Activated T-cell treated with anti-CD3 and anti-CD28 coated beads, Interleukin-2, amount 50 U/mL, for 24 hours (primary cell): ENCODE data around the gene ADARB2.

Experiments used
- DNase-seq: peaks from one replicate; pipeline ENCODE4 v3.0.0-alpha.2; 2020
- H3K27ac Mint-ChIP-seq: 2 replicates; pipeline ENCODE4 v1.8.0; 2020; ENCODE audit warnings: mild to moderate bottlenecking, mixed read lengths
- H3K27me3 Mint-ChIP-seq: 2 replicates; pipeline ENCODE4 v1.8.0; 2020; ENCODE audit warnings: mixed read lengths
- H3K36me3 Mint-ChIP-seq: 2 replicates; pipeline ENCODE4 v1.8.0; 2020; ENCODE audit warnings: low read depth, mixed read lengths
- H3K4me1 Mint-ChIP-seq: 2 replicates; pipeline ENCODE4 v1.8.0; 2020; ENCODE audit warnings: low read depth, mixed read lengths
- H3K4me3 Mint-ChIP-seq: 2 replicates; pipeline ENCODE4 v1.8.0; 2020; ENCODE audit warnings: mild to moderate bottlenecking, moderate library complexity, mixed read lengths
- H3K9me3 Mint-ChIP-seq: 2 replicates; pipeline ENCODE4 v1.8.0; 2020; ENCODE audit warnings: mixed read lengths

ADARB2 gene

DNA sequence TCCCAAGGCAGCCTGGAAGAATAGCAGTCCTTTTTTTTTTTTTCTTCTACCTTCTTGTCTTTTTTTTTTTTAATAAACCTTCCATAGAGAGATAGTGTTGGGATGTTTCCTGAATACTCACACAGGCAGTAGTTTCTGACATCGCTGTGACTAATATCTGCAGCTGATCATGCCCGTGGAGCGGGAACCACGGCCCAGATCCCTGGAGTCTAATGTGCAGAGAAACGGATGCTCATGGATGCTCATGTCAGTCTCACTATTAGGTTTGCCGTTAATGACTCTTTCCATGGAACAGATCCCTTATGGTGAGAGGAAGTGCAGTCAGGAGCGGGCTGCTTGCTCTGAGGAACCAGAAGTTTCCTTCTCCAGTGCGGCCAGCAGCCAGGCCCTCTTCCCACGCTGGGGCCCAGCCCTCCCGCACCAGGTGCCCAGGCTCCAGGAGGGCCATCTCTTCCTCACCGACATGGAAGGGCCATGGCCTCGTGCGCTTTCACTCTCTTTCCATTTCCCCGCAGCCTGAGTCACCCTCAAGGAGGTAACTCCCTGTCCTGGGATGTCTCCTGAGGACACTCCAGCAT, 548.7 kb downstream of the ADARB2 start:
- Mint-ChIP-seq H3K9me3 (no peaks in the 10 kb centered on the region), H3K27me3 (peaks cover under 1% of the 10 kb centered on the region), H3K4me3 (no peak overlapping the region), H3K36me3 (no peaks in the 10 kb centered on the region), H3K27ac (no peak overlapping the region), H3K4me1 (peaks cover 9% of the 10 kb centered on the region)
- no peak for DNase-seq

DNA sequence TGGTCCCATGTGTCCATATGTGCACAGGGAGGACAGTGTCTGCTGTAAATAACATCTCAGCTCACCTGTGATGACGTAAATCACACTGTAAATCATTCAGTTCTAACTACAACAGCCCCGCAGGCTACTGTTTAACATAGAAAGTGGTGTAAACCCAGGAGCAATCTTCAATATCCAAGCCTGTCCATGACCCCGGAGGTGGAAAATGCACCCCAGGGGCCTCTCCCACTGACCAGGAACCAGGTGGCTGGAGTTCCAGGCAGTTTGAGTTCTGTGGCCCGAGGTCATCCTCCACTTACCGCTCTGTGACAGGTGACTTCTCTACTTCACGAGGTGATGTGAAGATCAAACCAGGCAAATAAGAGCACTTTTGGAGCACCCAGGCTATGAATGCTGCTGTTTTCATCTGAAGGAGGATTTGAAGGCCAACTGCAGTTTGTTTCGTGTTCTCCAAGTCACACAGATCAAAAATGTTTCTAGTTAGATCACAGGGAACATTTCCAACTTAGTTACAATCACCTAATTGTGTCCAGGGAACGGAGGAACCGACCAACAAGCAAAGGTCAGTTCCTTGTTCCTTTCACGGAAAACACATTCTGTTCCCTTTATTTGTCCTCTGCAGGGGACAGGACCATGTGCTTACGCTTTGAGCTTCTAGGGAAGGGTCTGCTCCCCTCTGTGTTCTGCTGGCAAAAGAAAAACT, 549.3 kb downstream of the ADARB2 start:
- peaks cover 3% of the 10 kb centered on the region for H3K27me3 Mint-ChIP-seq
- no peaks in the 10 kb centered on the region for H3K9me3 Mint-ChIP-seq
- H3K4me1 Mint-ChIP-seq = peaks cover 3% of the 10 kb centered on the region
- H3K27ac Mint-ChIP-seq = no peak overlapping the region
- DNase-seq = no peak
- no peaks in the 10 kb centered on the region for H3K36me3 Mint-ChIP-seq
- H3K4me3 Mint-ChIP-seq = no peak overlapping the region

DNA sequence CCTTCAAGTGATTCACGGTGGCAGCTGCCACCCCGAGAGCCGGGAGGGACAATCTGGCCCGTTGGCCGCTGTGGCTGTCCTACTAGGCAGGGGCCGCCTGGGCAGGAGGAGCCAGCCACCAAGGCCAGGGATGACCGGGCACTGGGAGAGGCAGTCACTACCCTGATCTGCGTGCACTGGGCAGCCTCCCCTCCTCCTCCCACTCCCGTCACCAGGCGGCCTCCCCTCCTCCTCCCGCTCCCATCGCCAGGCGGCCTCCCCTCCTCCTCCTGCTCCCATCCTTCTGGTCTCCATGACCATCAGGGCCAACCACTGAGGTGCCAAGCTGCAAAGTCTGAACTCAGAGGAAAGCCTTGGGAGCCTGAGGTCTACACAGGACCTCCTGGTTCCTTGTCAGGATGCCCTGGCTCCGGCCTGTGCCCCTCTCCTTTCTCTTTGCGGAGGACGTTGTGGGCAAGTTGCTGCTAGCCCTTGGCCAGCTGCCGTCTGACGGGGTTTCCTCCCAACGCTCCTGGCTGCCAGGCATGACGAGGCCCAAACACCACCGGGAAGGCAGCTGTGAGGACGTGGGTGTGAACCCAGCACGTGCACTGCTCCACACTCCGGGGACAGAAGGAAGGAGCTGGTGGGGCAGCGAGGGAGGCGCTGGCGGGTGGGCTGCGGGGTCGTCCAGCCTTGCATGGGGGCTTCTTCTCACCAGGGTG, 550.0 kb downstream of the ADARB2 start:
- H3K36me3 Mint-ChIP-seq = no peaks in the 10 kb centered on the region
- no peak for DNase-seq
- H3K27ac Mint-ChIP-seq = no peak overlapping the region
- no peaks in the 10 kb centered on the region for H3K4me1 Mint-ChIP-seq
- no peak overlapping the region for H3K4me3 Mint-ChIP-seq
- no peaks in the 10 kb centered on the region for H3K9me3 Mint-ChIP-seq
- peaks cover 3% of the 10 kb centered on the region for H3K27me3 Mint-ChIP-seq

DNA sequence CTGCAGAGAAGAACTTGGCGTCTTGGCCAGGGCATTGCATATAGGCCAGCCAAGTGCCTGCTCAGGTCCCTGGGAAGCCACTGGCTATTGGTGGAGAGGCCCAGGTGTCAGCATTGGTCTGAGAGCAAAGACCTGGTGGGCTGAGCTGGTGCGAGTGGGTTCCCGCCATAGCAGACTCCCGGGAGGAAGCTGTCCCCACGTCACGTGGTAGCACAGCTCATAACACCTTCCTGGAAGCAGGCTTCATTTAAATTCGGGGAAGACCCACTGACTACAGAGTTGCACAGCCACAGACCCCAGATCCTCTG, 550.7 kb downstream of the ADARB2 start:
- no peak for DNase-seq
- Mint-ChIP-seq H3K36me3 (no peaks in the 10 kb centered on the region), H3K27me3 (peaks cover 3% of the 10 kb centered on the region), H3K9me3 (no peaks in the 10 kb centered on the region), H3K27ac (no peak overlapping the region), H3K4me1 (no peaks in the 10 kb centered on the region), H3K4me3 (no peak overlapping the region)

DNA sequence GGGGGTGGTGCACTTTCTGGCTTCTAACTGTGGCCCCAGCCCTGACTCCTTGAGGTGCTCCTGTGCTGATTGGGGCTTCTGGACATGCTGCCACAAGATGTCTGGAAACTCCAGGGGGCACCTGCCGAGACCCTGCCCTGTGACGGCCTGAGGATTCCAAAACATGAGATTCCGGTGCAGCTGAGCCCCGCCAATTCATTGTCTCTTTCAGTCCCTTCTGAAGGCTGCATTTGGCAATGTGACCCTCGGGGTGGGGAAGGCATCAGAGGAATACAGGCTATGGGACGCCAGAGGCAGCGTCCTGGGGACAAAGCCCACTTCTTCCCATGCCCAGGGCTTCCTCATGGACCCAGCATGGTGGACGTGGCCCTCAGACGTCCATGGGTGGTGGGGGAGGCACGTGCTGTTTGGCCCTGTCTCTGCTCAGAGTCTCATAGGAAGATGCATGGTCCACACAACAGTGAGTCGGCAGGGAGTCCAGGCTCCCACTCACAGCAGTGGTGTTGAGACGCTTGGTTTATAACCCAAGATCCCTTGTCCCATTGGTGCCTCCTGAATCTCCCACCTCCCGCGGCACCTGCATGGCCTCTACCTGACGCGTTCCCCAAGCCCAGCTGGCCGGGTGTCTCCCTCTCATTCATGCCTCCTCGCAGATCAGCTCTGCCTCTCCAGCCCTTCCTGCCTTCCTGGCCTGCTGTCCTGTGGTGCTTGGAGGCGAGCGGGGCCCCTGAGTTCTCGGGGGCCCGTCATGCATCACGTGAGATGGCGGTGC, 551.2 kb downstream of the ADARB2 start:
- Mint-ChIP-seq H3K9me3 (no peaks in the 10 kb centered on the region), H3K4me1 (no peaks in the 10 kb centered on the region)
- DNase-seq = no peak

DNA sequence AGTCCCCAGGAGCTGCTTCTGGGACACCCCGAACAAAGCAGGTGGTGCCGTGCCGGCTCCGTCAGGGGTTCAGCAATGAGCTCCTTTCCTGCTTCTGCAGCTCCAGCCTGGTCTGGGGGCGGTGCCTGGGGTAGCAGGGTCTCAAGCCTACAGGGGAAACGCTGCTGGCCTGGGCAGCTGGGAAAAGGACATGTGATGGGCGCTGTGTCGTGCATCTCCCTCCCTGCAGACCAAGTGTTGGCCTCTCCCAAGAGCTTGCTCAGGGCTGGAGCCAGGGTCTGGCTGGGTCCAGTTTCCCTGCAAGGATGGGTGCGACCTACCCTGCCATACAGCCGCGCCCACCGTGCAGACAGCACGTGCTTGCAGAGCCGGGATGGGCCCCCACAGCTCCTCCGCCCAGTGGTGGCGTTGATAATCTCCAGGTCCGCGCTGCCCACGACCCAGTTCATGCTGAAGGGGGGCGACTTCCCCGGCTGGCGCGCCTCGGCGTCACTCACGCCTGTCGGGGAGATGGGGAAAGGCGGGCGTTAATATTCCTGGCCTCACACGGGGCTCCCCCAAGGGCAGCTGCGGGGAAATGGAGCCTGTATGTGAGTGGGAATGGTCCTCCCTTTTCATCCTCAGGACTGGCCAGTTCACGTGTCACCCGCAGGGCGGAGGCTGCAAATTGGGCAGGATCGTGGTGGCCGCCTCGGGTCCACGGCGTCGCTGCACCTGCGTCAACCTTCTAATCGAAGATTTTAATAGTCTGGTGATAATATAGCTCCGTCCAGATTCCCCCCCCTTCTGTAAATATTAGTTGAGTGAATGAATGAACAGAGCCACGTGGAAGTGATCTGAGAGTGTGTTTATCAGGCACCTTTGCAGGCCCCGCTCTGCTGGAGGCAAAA, 552.5 kb downstream of the ADARB2 start:
- no peak for DNase-seq
- Mint-ChIP-seq H3K9me3 (no peaks in the 10 kb centered on the region), H3K27me3 (peaks cover 3% of the 10 kb centered on the region), H3K4me1 (no peaks in the 10 kb centered on the region), H3K4me3 (no peak overlapping the region), H3K36me3 (no peaks in the 10 kb centered on the region), H3K27ac (no peak overlapping the region)

More for the DNA sequence above, 551.2 kb downstream of the ADARB2 start:
- Mint-ChIP-seq H3K27ac (no peak overlapping the region), H3K36me3 (no peaks in the 10 kb centered on the region), H3K27me3 (peaks cover 3% of the 10 kb centered on the region), H3K4me3 (no peak overlapping the region)

DNA sequence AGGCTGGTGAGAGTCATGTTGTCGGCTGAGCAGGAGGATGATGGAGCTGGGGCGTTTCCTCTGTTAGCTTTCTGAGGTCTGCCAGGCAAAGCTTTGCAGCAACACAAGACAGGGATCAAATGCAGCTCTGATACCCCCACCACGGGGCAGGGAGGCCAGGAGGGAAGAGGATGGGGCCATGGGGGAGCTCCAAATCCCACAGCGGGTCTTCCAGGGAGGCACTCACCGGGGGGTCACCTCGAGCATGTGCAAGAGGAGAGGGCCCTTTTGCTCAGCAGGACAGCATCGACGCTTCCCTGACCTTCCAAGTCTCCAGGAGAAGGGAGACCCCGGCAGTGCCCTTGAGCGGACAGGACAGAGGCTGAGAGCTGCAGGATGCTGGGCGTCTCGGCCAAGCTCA, 553.6 kb downstream of the ADARB2 start:
- Mint-ChIP-seq H3K4me1 (no peaks in the 10 kb centered on the region), H3K27me3 (peaks cover 3% of the 10 kb centered on the region), H3K9me3 (no peaks in the 10 kb centered on the region), H3K4me3 (no peak overlapping the region), H3K27ac (no peak overlapping the region), H3K36me3 (no peaks in the 10 kb centered on the region)
- no peak for DNase-seq

DNA sequence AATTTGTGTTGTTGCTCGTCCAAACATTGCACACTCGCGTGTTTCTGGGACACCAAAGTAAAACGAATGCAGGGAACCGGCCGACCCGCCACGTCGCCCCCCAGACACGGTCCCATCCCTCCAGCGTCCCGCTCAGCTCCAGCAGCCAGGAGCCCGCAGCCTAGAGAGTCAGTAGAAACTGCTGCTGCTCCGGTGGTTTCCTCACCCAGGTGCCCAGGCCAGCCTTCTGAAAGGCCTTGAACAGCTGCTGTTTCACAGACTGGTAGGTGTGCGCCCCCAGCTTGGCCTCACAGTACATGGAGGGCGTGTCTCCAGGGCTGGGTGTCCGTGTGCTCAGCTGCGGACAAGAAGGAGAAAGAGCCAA, 554.3 kb downstream of the ADARB2 start:
- Mint-ChIP-seq H3K4me1 (no peaks in the 10 kb centered on the region), H3K9me3 (no peaks in the 10 kb centered on the region), H3K4me3 (no peak overlapping the region), H3K27ac (no peak overlapping the region), H3K36me3 (no peaks in the 10 kb centered on the region), H3K27me3 (peaks cover 3% of the 10 kb centered on the region)
- DNase-seq = no peak

DNA sequence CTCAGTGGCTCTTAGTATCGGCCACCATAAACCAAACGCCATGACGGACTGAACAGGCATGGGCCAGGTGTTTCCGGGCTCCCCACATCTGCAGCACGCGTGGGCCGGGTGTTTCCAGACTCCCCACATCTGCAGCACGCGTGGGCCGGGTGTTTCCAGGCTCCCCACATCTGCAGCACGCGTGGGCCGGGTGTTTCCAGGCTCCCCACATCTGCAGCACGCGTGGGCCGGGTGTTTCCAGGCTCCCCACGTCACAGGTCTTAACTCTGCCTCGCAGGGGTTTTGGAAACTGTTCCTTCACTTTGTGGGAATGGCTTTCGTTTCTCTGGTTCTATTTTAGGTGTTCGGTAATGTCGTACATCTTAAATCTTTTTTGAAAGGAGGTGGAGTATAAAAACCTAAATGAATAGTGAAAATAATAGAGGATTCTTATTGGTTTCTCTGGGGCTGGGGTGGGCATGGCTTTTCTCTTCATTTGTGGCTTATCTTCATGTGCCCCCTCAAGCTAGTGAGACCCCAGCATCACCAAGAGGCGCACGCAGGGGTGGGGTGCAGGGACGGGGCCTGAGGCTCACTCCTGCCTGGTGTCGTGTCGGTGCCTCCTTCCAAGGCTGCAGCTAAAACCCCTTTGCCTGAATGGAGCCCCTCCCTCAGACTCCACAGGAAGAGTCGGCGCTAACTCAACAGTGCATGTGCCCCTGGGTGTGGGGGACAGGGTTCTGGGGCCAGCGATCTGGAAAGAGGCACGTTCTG, 554.9 kb downstream of the ADARB2 start:
- H3K4me3 Mint-ChIP-seq = no peak overlapping the region
- DNase-seq = no peak
- H3K27me3 Mint-ChIP-seq = peaks cover 3% of the 10 kb centered on the region
- no peak overlapping the region for H3K27ac Mint-ChIP-seq
- H3K4me1 Mint-ChIP-seq = no peaks in the 10 kb centered on the region
- H3K36me3 Mint-ChIP-seq = no peaks in the 10 kb centered on the region
- no peaks in the 10 kb centered on the region for H3K9me3 Mint-ChIP-seq

DNA sequence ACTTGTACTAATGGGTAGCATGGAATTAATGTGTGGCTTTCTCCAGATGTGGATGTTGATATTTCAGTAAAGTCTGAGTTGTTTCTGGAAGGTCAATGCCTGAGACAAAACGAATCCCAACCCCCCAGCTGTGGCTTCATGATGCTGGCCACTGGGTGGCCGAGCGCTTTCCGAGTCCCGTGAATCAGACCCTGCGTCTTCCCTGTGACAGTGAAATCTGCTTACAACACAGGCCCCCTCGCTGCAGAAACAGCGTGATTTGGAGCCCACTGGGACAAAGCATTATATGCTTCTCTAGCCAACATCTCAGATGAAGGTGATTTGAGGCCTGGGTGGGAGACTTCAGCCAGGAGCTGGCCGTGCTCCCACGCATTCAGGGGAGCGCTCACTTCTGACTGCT, 556.5 kb downstream of the ADARB2 start:
- Mint-ChIP-seq H3K27me3 (peaks cover 3% of the 10 kb centered on the region), H3K27ac (no peak overlapping the region), H3K9me3 (no peaks in the 10 kb centered on the region), H3K4me3 (no peak overlapping the region), H3K4me1 (no peaks in the 10 kb centered on the region), H3K36me3 (no peaks in the 10 kb centered on the region)
- no peak for DNase-seq

DNA sequence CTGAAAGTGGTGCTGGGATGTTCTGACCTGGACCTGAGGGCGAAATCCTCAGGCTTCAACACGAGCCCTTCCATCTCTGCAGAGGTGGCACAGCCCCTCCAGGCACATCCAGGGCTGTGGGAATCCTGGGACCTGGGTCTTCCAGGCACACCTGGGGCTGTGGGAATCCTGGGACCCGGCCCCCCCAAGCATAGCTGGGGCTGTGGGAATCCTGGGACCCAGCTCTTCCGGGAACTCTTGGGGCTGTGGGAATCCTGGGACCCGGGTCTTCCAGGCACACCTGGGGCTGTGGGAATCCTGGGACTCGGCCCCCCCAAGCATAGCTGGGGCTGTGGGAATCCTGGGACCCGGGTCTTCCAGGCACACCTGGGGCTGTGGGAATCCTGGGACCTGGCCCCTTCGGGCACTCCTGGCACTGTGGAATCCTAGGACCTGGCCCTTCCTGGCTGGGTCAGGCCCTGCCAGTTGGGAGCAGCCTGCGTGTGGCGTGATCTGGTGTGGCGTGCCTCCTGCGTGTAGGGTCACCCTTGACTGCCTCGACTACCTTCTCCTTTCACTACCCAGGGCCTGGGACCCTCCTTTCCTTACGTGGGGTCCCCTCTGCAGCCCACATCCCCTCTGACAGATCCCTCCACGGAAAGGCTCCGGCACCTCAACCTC, 557.1 kb downstream of the ADARB2 start:
- Mint-ChIP-seq H3K36me3 (no peaks in the 10 kb centered on the region), H3K4me1 (no peaks in the 10 kb centered on the region), H3K9me3 (no peaks in the 10 kb centered on the region), H3K27me3 (peaks cover 3% of the 10 kb centered on the region), H3K27ac (no peak overlapping the region), H3K4me3 (no peak overlapping the region)
- DNase-seq = no peak

DNA sequence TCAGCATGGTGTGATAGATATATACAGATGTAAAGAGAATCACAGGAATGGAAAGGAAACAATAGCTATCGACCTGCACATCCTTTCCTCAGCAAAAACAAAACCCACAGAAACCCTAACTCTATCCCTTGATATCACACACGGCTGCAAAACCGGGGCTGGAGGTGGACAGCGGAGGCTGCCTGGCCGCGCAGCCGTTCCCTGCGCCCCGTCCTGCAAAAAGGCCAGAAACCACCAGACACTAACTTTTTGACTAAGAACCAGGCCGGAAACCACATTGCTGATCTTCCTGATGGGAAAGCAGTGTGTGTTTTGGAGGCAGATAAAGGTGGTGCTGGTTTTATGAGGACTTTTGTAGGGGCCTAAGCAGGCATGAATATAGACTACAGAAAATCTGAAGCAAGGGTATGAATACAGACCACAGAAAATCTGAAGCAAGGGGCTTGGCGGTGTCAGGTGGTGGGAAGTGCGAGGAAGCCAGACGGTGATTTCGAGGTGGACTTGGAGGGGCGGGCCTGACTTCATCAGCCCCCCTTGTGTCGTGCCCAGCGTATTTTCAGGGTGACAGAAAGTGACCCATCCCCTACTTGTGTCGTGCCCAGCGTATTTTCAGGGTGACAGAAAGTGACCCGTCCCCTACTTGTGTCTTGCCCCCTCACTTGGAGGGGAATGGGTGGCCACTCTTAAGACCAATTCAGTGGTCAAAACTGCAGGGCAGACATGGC, 557.8 kb downstream of the ADARB2 start:
- Mint-ChIP-seq H3K27me3 (peaks cover 3% of the 10 kb centered on the region), H3K4me3 (no peak overlapping the region), H3K9me3 (no peaks in the 10 kb centered on the region), H3K4me1 (no peaks in the 10 kb centered on the region), H3K27ac (no peak overlapping the region), H3K36me3 (no peaks in the 10 kb centered on the region)
- DNase-seq = no peak

DNA sequence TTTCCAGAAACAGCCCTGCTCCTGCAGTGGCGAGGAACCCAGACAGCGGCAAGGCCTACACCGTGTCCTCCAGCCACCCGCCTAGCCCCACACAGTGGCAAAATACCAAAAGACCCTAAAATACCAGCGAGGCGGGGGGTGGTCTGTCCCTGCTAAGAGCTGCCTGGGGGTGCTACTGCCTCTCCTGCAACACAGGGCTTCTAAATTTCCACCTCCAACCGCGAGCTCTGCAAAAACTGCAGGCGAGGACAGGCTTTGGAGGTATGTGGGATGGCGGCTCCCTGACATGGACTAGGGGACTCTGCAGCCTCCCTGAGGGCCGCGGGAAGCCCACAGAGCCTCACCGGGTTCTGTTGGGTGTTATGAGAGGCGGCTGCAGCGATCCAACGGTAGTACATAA, 558.8 kb downstream of the ADARB2 start:
- Mint-ChIP-seq H3K27me3 (peaks cover 2% of the 10 kb centered on the region), H3K4me3 (no peak overlapping the region), H3K27ac (no peak overlapping the region), H3K36me3 (no peaks in the 10 kb centered on the region), H3K9me3 (no peaks in the 10 kb centered on the region), H3K4me1 (no peaks in the 10 kb centered on the region)
- no peak for DNase-seq
